IMR-90 (cell line): ENCODE results near the gene NHLRC2. TPM values are rescaled to one million over a fixed set of nuclear protein-coding genes. Genes with fewer than 3 reads are reported as not detected.

ENCODE experiments used
- ATAC-seq: fragments of 200-7000 bp; cut with Tn5 transposase; 2 replicates; pipeline ENCODE4 v1.9.1; 2020; ENCODE audit warnings: low read depth, mild to moderate bottlenecking, moderate library complexity
- BruUV-seq: library from RNA; stranded (reverse); fragments of 400-500 nt; replicated peaks from 2 replicates; lab custom pipeline; 2021; lab: Mats Ljungman, UMichigan
- CTCF ChIA-PET: fragments of 300-600 bp; formaldehyde crosslinking; extraction: SDS; loops from one replicate; lab custom pipeline; 2021; ENCODE audit warnings: antibody characterized with exemption; lab: Yijun Ruan, JAX
- POLR2A ChIA-PET: fragments of 300-600 bp; sonication (Branson Sonifier 250); formaldehyde crosslinking; loops from one replicate; lab custom pipeline; 2022; ENCODE audit warnings: antibody characterized with exemption; ENCODE audit not compliant: unreplicated experiment; lab: Charles Lee
- DNase-seq: peaks from one replicate; pipeline ENCODE4 v3.0.0; 2013
- H2AFZ ChIP-seq: replicated peaks from 2 replicates; pipeline ENCODE3; 2013; ENCODE audit warnings: low read length, mild to moderate bottlenecking; ENCODE audit not compliant: poor library complexity
- H2AK5ac ChIP-seq: 2 replicates; pipeline ENCODE4 v1.6.1; 2013; ENCODE audit warnings: low read depth, low read length, inconsistent platforms
- H2AK9ac ChIP-seq: replicated peaks from 2 replicates; pipeline ENCODE3; 2013; ENCODE audit warnings: mild to moderate bottlenecking, low read depth, low read length, moderate library complexity; ENCODE audit not compliant: poor library complexity
- H2BK120ac ChIP-seq: 2 replicates; pipeline ENCODE4 v1.6.1; 2013; ENCODE audit warnings: low read depth, low read length, inconsistent platforms
- H2BK15ac ChIP-seq: 3 replicates; pipeline ENCODE4 v1.6.1; 2013; ENCODE audit warnings: low read depth, low read length, inconsistent platforms
- H2BK20ac ChIP-seq: 2 replicates; pipeline ENCODE4 v1.6.1; 2013; ENCODE audit warnings: low read depth, mild to moderate bottlenecking, inconsistent platforms, low read length, moderate library complexity
- H2BK5ac ChIP-seq: 2 replicates; pipeline ENCODE4 v1.6.1; 2013; ENCODE audit warnings: mild to moderate bottlenecking, low read depth, low read length, inconsistent platforms; ENCODE audit not compliant: poor library complexity, severe bottlenecking
- H3K14ac ChIP-seq: replicated peaks from 2 replicates; pipeline ENCODE4 v1.6.1; 2013; ENCODE audit warnings: low read depth, low read length, inconsistent platforms
- H3K18ac ChIP-seq: 2 replicates; pipeline ENCODE4 v1.6.1; 2013; ENCODE audit warnings: low read depth, low read length, control low read depth
- H3K23ac ChIP-seq: 2 replicates; pipeline ENCODE4 v1.6.1; 2013; ENCODE audit warnings: low read depth, low read length, inconsistent platforms
- H3K27ac ChIP-seq: 2 replicates; pipeline ENCODE4 v1.5.1; 2013; ENCODE audit warnings: mild to moderate bottlenecking, control low read depth, low read length; ENCODE audit not compliant: insufficient read depth
- H3K27me3 ChIP-seq: 2 replicates; pipeline ENCODE4 v1.6.1; 2013; ENCODE audit warnings: low read length; ENCODE audit not compliant: control insufficient read depth, insufficient read depth
- H3K36me3 ChIP-seq: 2 replicates; pipeline ENCODE4 v1.6.1; 2013; ENCODE audit warnings: low read length, mixed read lengths; ENCODE audit not compliant: control insufficient read depth, insufficient read depth
- H3K4ac ChIP-seq: 2 replicates; pipeline ENCODE4 v1.6.1; 2013; ENCODE audit warnings: low read depth, low read length, inconsistent platforms
- H3K4me1 ChIP-seq: 2 replicates; pipeline ENCODE4 v1.6.1; 2013; ENCODE audit warnings: low read length, mixed read lengths; ENCODE audit not compliant: control insufficient read depth, insufficient read depth
- H3K4me2 ChIP-seq: 2 replicates; pipeline ENCODE4 v1.6.1; 2013; ENCODE audit warnings: low read depth, mild to moderate bottlenecking, control low read depth, low read length, moderate library complexity
- H3K4me3 ChIP-seq: 2 replicates; pipeline ENCODE4 v1.5.1; 2013; ENCODE audit warnings: low read depth, mild to moderate bottlenecking, control low read depth, low read length, moderate library complexity; ENCODE audit not compliant: insufficient read depth
- H3K56ac ChIP-seq: 2 replicates; pipeline ENCODE4 v1.6.1; 2013; ENCODE audit warnings: low read length, inconsistent platforms; ENCODE audit not compliant: insufficient read depth; ENCODE audit errors: extremely low read depth
- H3K79me1 ChIP-seq, 2 experiments: 2 replicates each; pipeline ENCODE4 v1.6.1; 2013; ENCODE audit warnings: low read length in 2 of 2, inconsistent platforms in 1 of 2, low read depth in 1 of 2
- H3K9ac ChIP-seq: 2 replicates; pipeline ENCODE4 v1.6.1; 2013; ENCODE audit warnings: low read depth, low read length, control low read depth
- H3K9me1 ChIP-seq: 2 replicates; pipeline ENCODE4 v1.6.1; 2013; ENCODE audit warnings: low read length, inconsistent platforms; ENCODE audit not compliant: insufficient read depth
- H3K9me3 ChIP-seq: 2 replicates; pipeline ENCODE4 v1.6.1; 2013; ENCODE audit warnings: low read length; ENCODE audit not compliant: control insufficient read depth, insufficient read depth
- H4K20me1 ChIP-seq: 2 replicates; pipeline ENCODE4 v1.6.1; 2013; ENCODE audit warnings: low read length, inconsistent platforms; ENCODE audit not compliant: insufficient read depth
- H4K5ac ChIP-seq: 2 replicates; pipeline ENCODE4 v1.6.1; 2013; ENCODE audit warnings: mild to moderate bottlenecking, low read depth, low read length, control low read depth
- H4K8ac ChIP-seq, 2 experiments: 2 replicates each; pipeline ENCODE4 v1.6.1; 2013; ENCODE audit warnings: low read depth in 2 of 2, low read length in 2 of 2, control low read depth in 1 of 2, inconsistent platforms in 1 of 2
- H4K91ac ChIP-seq: 2 replicates; pipeline ENCODE4 v1.6.1; 2013; ENCODE audit warnings: low read depth, low read length, inconsistent platforms; ENCODE audit not compliant: insufficient read depth
- CEBPB ChIP-seq: IDR thresholded peaks from 2 replicates; pipeline ENCODE4 v1.6.1; 2012; ENCODE audit warnings: low read depth, low read length, improper control_type of control experiment
- CHD1 ChIP-seq: IDR thresholded peaks from 2 replicates; pipeline ENCODE4 v1.6.1; 2012; ENCODE audit warnings: low read depth, low read length, improper control_type of control experiment
- CTCF ChIP-seq: conservative IDR thresholded peaks from 2 replicates; pipeline ENCODE4 v1.5.1; 2012; ENCODE audit warnings: mild to moderate bottlenecking, low read depth, low read length, improper control_type of control experiment
- MAFK ChIP-seq: IDR thresholded peaks from 2 replicates; pipeline ENCODE4 v1.6.1; 2012; ENCODE audit warnings: low read depth, low read length, improper control_type of control experiment
- RCOR1 ChIP-seq: IDR thresholded peaks from 2 replicates; pipeline ENCODE4 v1.6.1; 2012; ENCODE audit warnings: mild to moderate bottlenecking, low read length, improper control_type of control experiment; ENCODE audit not compliant: insufficient replicate concordance
- SMC3 ChIP-seq: fragments of 150-350 bp; IDR thresholded peaks from 2 replicates; pipeline ENCODE4 v1.6.1; 2016; ENCODE audit warnings: low read depth, mild to moderate bottlenecking, antibody characterized with exemption, low read length, moderate library complexity
- USF2 ChIP-seq: fragments of 150-350 bp; IDR thresholded peaks from 2 replicates; pipeline ENCODE4 v1.6.1; 2017; ENCODE audit warnings: mild to moderate bottlenecking, antibody characterized with exemption, low read length, low read depth
- dilution Hi-C: fragments of 300-500 bp; cut with HindIII; formaldehyde crosslinking; loops from one replicate; pipeline ENCODE4 v1.14.3; 2018; ENCODE audit warnings: low sequenced_read_pairs; ENCODE audit not compliant: unreplicated experiment
- in situ Hi-C: fragments of 300-500 bp; cut with MboI; formaldehyde crosslinking; loops from 3 replicates; pipeline ENCODE4 v1.14.3; 2019; ENCODE audit warnings: low sequenced_read_pairs, inconsistent platforms, mixed read lengths
- intact Hi-C: fragments of 100-400 bp; cut with micrococcal nuclease; formaldehyde crosslinking; loops from 2 replicates; pipeline ENCODE4 v1.10.0; 2022
- polyA plus RNA-seq, 3 experiments: library from polyadenylated mRNA; depleted of rRNA; stranded (reverse); fragments of >200 nt; gene quantifications; 2 replicates each; pipeline ENCODE4 v1.2.3, GENCODE V29; 2012; ENCODE audit warnings: low replicate concordance in 1 of 3
- total RNA-seq: library from RNA; depleted of rRNA; stranded (reverse); fragments of >200 nt; gene quantifications from 2 replicates; pipeline ENCODE4 v1.2.3, GENCODE V29; 2012

Gene NHLRC2
- total and polyA plus RNA-seq, 2 of the 4 experiments (the other 2 are of a cell fraction), result 3.0 to 11.8 TPM

- no TSS peak for BruUV-seq
- in situ Hi-C loops, result no loop called here
- no peak overlapping the region for H3K14ac ChIP-seq
Measured at GRCh38 chr10:113928830-113929229, 74.4 kb downstream of the NHLRC2 start.

More at GRCh38 chr10:113928830-113929229, 74.4 kb downstream of the NHLRC2 start:
- Histone ChIP-seq H4K91ac (no peak overlapping the region), H2BK120ac (no peak overlapping the region), H2AFZ (no peak overlapping the region), H3K18ac (no peak overlapping the region), H3K36me3 (no peaks in the 10 kb centered on the region), H3K23ac (no peak overlapping the region), H2AK5ac (no peak overlapping the region), H3K9me3 (peaks cover 4% of the 10 kb centered on the region), H2AK9ac (no peak overlapping the region), H4K20me1 (no peaks in the 10 kb centered on the region), H4K8ac (no peak overlapping the region), H4K5ac (no peak overlapping the region), H3K9me1 (no peaks in the 10 kb centered on the region), H3K27me3 (peaks cover 2% of the 10 kb centered on the region; the same call in 1 of the 2 replicates), H3K56ac (no peak overlapping the region), H2BK20ac (no peak overlapping the region), H3K27ac (no peak overlapping the region), H3K4me2 (no peak overlapping the region), H3K9ac (no peak overlapping the region), H3K4ac (no peak overlapping the region), H2BK5ac (no peak overlapping the region), H3K4me1 (no peaks in the 10 kb centered on the region), H2BK15ac (no peak overlapping the region), H3K79me1 (no peaks in the 10 kb centered on the region), H3K4me3 (no peak overlapping the region)
- no peak for DNase-seq
- ChIA-PET CTCF (no interaction called here), POLR2A (no interaction called here)
- no peak for TF ChIP-seq RCOR1
- TF ChIP-seq USF2, result no peak
- TF ChIP-seq SMC3, result no peak
- TF ChIP-seq CTCF, result no peak
- no peak for TF ChIP-seq MAFK
- no peak for TF ChIP-seq CHD1
- TF ChIP-seq CEBPB, result no peak
- no peak for ATAC-seq
- intact Hi-C loops, result no loop called here
- dilution Hi-C loops, result no loop called here
